ENCODE measurements around the gene MOV10L1. TPM values are rescaled to one million over a fixed set of nuclear protein-coding genes. Genes with fewer than 3 reads are reported as not detected.

MOV10L1 gene
- total and polyA plus RNA-seq, 2 experiments from 2014 or later = 0.73 to 1.8 TPM

GRCh38 chr22:50196256-50196655 lies 106.5 kb downstream of the MOV10L1 start:
- TF ChIP-seq CTCF (conservative IDR thresholded peaks at IDR 0.05; ENCODE audit: low read depth in 2 of 2) (no peak), JUNB (IDR thresholded peaks at IDR 0.05; ENCODE audit: unreplicated experiment) (no peak), NANOG (IDR thresholded peaks at IDR 0.05; ENCODE audit: borderline replicate concordance) (no peak), CREB1 (CRISPR knock-in tag; IDR thresholded peaks at IDR 0.05; ENCODE audit: low read depth) (no peak), STAT1 (IDR thresholded peaks at IDR 0.05; ENCODE audit: unreplicated experiment) (no peak), EZH2phosphoT487 (IDR thresholded peaks at IDR 0.05; ENCODE audit: unreplicated experiment) (no peak), EZH2 (IDR thresholded peaks at IDR 0.05; ENCODE audit: low read depth, unreplicated experiment) (no peak), ZNF331 (CRISPR knock-in tag; IDR thresholded peaks at IDR 0.05; ENCODE audit: low read depth) (no peak), POLR2AphosphoS5 (IDR thresholded peaks at IDR 0.05; ENCODE audit: low read depth) (no peak), REST (IDR thresholded peaks at IDR 0.05; ENCODE audit: unreplicated experiment) (no peak), ETS1 (IDR thresholded peaks at IDR 0.05) (no peak)
- Histone ChIP-seq H3K27me3 (ENCODE audit: insufficient read depth) (no peaks in the 10 kb centered on the region), H2AFZ (no peak overlapping the region), H3K79me2 (replicated peaks; ENCODE audit: insufficient read depth) (peaks cover 13% of the 10 kb centered on the region), H3K36me3 (ENCODE audit: insufficient read depth) (no peaks in the 10 kb centered on the region), H3K4me1 (ENCODE audit: insufficient read depth) (no peaks in the 10 kb centered on the region), H3F3A (replicated peaks; ENCODE audit: low read depth) (peaks cover 11% of the 10 kb centered on the region), H4K20me1 (replicated peaks; ENCODE audit: insufficient read depth) (peaks cover 15% of the 10 kb centered on the region), H3K4me3 (no peak overlapping the region), H3K4me2 (no peak overlapping the region), H3K9me2 (ENCODE audit: insufficient read depth) (no peaks in the 10 kb centered on the region), H3K27ac (ENCODE audit: low read depth) (no peak overlapping the region)
- H3K27me3 Mint-ChIP-seq (ENCODE audit: insufficient read depth, low read depth, poor library complexity) = peaks cover 8% of the 10 kb centered on the region
- H3K4me3 Mint-ChIP-seq = no peak overlapping the region
- H3K36me3 Mint-ChIP-seq (ENCODE audit: low read depth) = peaks cover 3% of the 10 kb centered on the region; the same call in 1 of the 3 replicates
- H3K27ac Mint-ChIP-seq = no peak overlapping the region
- no peak for DNase-seq (ENCODE audit: low spot score)
- H3K4me1 Mint-ChIP-seq = peaks cover 7% of the 10 kb centered on the region; the same call in 2 of the 3 replicates
- H3K9me3 Mint-ChIP-seq = no peaks in the 10 kb centered on the region
- ATAC-seq = no peak

Data from GM23338 (cell line).